A549 (cell line): Measurements from ENCODE around the gene GDI2. TPM values are rescaled to one million over a fixed set of nuclear protein-coding genes. Genes with fewer than 3 reads are reported as not detected.
A peak's percentile ranks its signal among the peaks of the same experiment; 100 is the strongest.

Source experiments
- ATAC-seq, 2 experiments: fragments of 200-7000 bp in 1 of 2; fragments of >200 bp in 1 of 2; cut with Nextera tagmentation in 1 of 2; cut with Tn5 transposase in 1 of 2; 3 replicates each; pipeline versions ENCODE4 v1.8.0 to v1.9.1; 2018 to 2020; ENCODE audit warnings: mild to moderate bottlenecking in 1 of 2, moderate library complexity in 1 of 2
- CTCF ChIA-PET: fragments of 300-600 bp; sonication (Branson Sonifier 250); formaldehyde crosslinking; extraction: SDS; loops from one replicate; lab custom pipeline; 2021; ENCODE audit warnings: antibody characterized with exemption, inconsistent platforms; lab: Yijun Ruan, JAX
- POLR2A ChIA-PET: fragments of 350-600 bp; formaldehyde crosslinking; extraction: SDS; loops from one replicate; lab custom pipeline; 2021; ENCODE audit warnings: antibody characterized with exemption, inconsistent platforms; lab: Yijun Ruan, JAX
- DNase-seq, 2 experiments: peaks; one replicate each; pipeline versions ENCODE4 v3.0.0 to v3.0.0-alpha.2; 2011 to 2016; ENCODE audit warnings: low read depth in 1 of 2, low spot score in 1 of 2
- FAIRE-seq: peaks from 2 replicates; lab custom pipeline; 2011; peaks lifted over from hg19 to GRCh38; lab: Jason Lieb, UNC
- H3K27ac ChIP-seq, 2 experiments: fragments of >200 bp; sonication (Bioruptor Twin); formaldehyde crosslinking; 3 replicates each; pipeline ENCODE4 v1.5.1; 2016 to 2017
- H3K4me1 ChIP-seq: fragments of >200 bp; sonication (Bioruptor Twin); formaldehyde crosslinking; 3 replicates; pipeline ENCODE4 v1.6.1; 2016
- H3K4me2 ChIP-seq: fragments of >200 bp; sonication (Bioruptor Twin); formaldehyde crosslinking; 3 replicates; pipeline ENCODE4 v1.6.1; 2016
- H3K4me3 ChIP-seq: fragments of >200 bp; sonication (Bioruptor Twin); formaldehyde crosslinking; 3 replicates; pipeline ENCODE4 v1.5.1; 2016
- H3K9me3 ChIP-seq: fragments of >200 bp; sonication (Bioruptor Twin); formaldehyde crosslinking; 3 replicates; pipeline ENCODE4 v1.6.1; 2016
- CBX2 ChIP-seq: fragments of 200-600 bp; sonication (generic); IDR thresholded peaks from 2 replicates; pipeline ENCODE4 v1.6.1; 2016; ENCODE audit warnings: low read depth, mild to moderate bottlenecking, borderline replicate concordance
- CEBPB ChIP-seq, 2 experiments: fragments of >200 bp in 1 of 2; sonication (Bioruptor Twin) in 1 of 2; formaldehyde crosslinking in 1 of 2; IDR thresholded peaks; 2 replicates each; pipeline ENCODE4 v1.6.1; 2012 to 2016
- FOSB ChIP-seq: fragments of 250-450 bp; sonication (Bioruptor Pico); IDR thresholded peaks from 2 replicates; pipeline ENCODE4 v1.5.0; 2020; ENCODE audit warnings: mild to moderate bottlenecking, moderate library complexity
- FOSL2 ChIP-seq, 2 experiments: fragments of 450-650 bp in 1 of 2; fragments of >200 bp in 1 of 2; sonication (Bioruptor Twin) in 1 of 2; formaldehyde crosslinking; IDR thresholded peaks; 2 replicates each; pipeline versions ENCODE4 v1.5.0 to v1.6.1; 2016 to 2020; ENCODE audit warnings: mild to moderate bottlenecking in 1 of 2, moderate library complexity in 1 of 2
- FOXS1 ChIP-seq: fragments of 250-450 bp; sonication (Bioruptor Pico); IDR thresholded peaks from 2 replicates; pipeline ENCODE4 v1.5.0; 2020; ENCODE audit warnings: mild to moderate bottlenecking, moderate library complexity
- JUN ChIP-seq, 2 experiments: fragments of >200 bp; sonication (Bioruptor Twin); formaldehyde crosslinking; IDR thresholded peaks; 2 replicates in 1 of 2; 3 replicates in 1 of 2; pipeline ENCODE4 v1.6.1; 2016 to 2017
- JUNB ChIP-seq: fragments of >200 bp; sonication (Bioruptor Twin); formaldehyde crosslinking; IDR thresholded peaks from 2 replicates; pipeline ENCODE4 v1.6.1; 2016
- MAFK ChIP-seq: fragments of 450-650 bp; IDR thresholded peaks from 2 replicates; pipeline ENCODE4 v1.6.1; 2014; ENCODE audit not compliant: partially characterized antibody
- NFE2L2 ChIP-seq: fragments of 150-350 bp; conservative IDR thresholded peaks from 2 replicates; pipeline ENCODE4 v1.6.1; 2014; ENCODE audit warnings: low read length
- NR3C1 ChIP-seq: fragments of >200 bp; sonication (Bioruptor Twin); formaldehyde crosslinking; IDR thresholded peaks from 3 replicates; pipeline ENCODE4 v1.6.1; 2017
- PHF8 ChIP-seq: fragments of 200-600 bp; sonication (generic); IDR thresholded peaks from 2 replicates; pipeline ENCODE4 v1.6.1; 2016; ENCODE audit warnings: low read depth, mild to moderate bottlenecking, antibody characterized with exemption, moderate library complexity, borderline replicate concordance
- POLR2AphosphoS2 ChIP-seq: conservative IDR thresholded peaks from 2 replicates; pipeline ENCODE4 v1.6.1; 2012; ENCODE audit warnings: low read length, improper control_type of control experiment, inconsistent platforms
- RARB ChIP-seq: fragments of 250-450 bp; sonication (Bioruptor Pico); IDR thresholded peaks from 2 replicates; pipeline ENCODE4 v1.8.0; 2021; ENCODE audit warnings: mild to moderate bottlenecking, moderate library complexity
- RCOR1 ChIP-seq: fragments of 150-350 bp; IDR thresholded peaks from 2 replicates; pipeline ENCODE4 v1.6.1; 2014; ENCODE audit warnings: antibody characterized with exemption, low read length, low read depth
- RFX5 ChIP-seq: fragments of 450-650 bp; IDR thresholded peaks from 2 replicates; pipeline ENCODE4 v1.7.1; 2014; ENCODE audit warnings: antibody characterized with exemption, mild to moderate bottlenecking, moderate library complexity
- SMC3 ChIP-seq: fragments of >200 bp; sonication (Bioruptor Twin); formaldehyde crosslinking; IDR thresholded peaks from 3 replicates; pipeline ENCODE4 v1.6.1; 2018; ENCODE audit warnings: inconsistent platforms
- ZC3H11A ChIP-seq: fragments of 450-650 bp; IDR thresholded peaks from 2 replicates; pipeline ENCODE4 v1.6.1; 2014; ENCODE audit warnings: antibody characterized with exemption, mild to moderate bottlenecking
- ZFP36 ChIP-seq: fragments of 450-650 bp; IDR thresholded peaks from 2 replicates; pipeline ENCODE4 v1.6.1; 2014; ENCODE audit warnings: borderline replicate concordance; ENCODE audit not compliant: partially characterized antibody
- WGBS: methylation state at CpG from one replicate; pipeline ENCODE4 v1.1.6; 2017; ENCODE audit errors: missing lambda C conversion rate; 5-methylcytosine and 5-hydroxymethylcytosine counted together
- polyA plus RNA-seq, 4 experiments: library from polyadenylated mRNA; depleted of rRNA in 3 of 4; stranded (reverse); fragments of >200 nt; fragmentation: RNase III in 1 of 4; extraction: RNeasy Plus Mini Kit Qiagen cat#74134 plus additional on column Dnase treatment in 1 of 4; gene quantifications; 2 replicates in 3 of 4; 3 replicates in 1 of 4; pipeline ENCODE4 v1.2.3, GENCODE V29; 2011 to 2017
- TF ChIP-seq, protein P1 (sequence below): fragments of 150-350 bp; IDR thresholded peaks from 2 replicates; pipeline ENCODE4 v1.6.1; 2014; ENCODE audit warnings: low read depth, mild to moderate bottlenecking, low read length
- TF ChIP-seq, protein P2 (sequence below): fragments of >200 bp; sonication (Bioruptor Twin); formaldehyde crosslinking; IDR thresholded peaks from 3 replicates; pipeline ENCODE4 v1.6.1; 2016
- TF ChIP-seq, protein P3 (sequence below): IDR thresholded peaks from 2 replicates; pipeline ENCODE4 v1.6.1; 2012; ENCODE audit warnings: low read depth, borderline replicate concordance

The GDI2 gene
- polyA plus RNA-seq, 2 of the 4 experiments (the other 2 are of a cell fraction), result 278 to 304 TPM

DNA sequence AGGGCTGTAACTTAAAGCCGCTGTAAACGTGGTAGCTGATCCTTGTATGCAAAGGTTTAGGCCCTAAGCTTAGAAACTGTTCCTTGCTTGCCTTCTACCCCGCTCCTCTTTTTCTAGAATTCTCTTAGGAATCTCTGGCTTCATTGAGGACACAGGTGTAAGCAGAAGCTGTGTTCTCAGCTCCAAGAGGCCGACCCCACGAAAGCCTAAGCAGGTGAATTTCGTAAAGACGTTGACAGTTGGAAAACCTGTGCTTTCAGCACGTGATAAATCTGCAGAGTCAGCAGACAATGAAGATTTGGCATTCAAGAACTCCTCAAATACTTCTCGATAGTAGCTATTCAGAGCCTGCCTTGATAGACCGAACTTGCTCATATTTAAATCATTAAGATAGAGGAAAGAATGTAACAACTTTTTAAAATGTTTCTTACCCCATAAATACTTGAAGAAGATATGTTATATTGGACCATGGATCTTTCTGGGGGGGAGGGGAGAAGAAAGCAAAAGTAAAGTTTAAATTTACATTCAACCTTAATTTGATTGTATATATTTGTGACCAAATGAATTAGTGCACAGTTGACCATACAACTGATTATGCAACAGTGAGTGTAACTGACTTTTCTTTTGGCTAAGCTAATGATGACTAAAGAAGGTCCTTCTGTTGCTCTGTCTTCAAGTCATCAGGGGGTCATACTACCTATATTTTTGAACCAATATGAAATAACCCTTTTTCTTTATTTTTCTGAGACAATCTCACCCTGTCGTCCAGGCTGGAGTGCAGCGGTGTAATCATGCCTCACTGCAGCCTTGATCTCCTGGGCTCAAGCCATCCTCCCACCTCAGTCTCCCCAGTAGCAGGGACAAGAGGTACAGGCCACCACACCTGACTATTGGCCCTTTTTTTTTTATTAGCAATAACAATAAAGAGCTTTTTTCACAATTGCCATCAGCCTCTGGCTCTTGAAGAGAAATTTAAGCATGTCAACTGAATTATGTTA is 1.2 kb upstream of the GDI2 start:
- peak overlapping the region; percentile 97 for H3K4me3 ChIP-seq
- peak overlapping the region; percentile 96 for H3K4me2 ChIP-seq
- WGBS, result 46% methylated on average over 12 of the region's 12 CpGs
- ChIA-PET CTCF (interaction anchor here (1.7 to 1.9 kb wide), 2 partner anchors 45 to 60 kb away, joined by 3 to 9 read pairs; no protein-coding TSS in a partner anchor), POLR2A (interaction anchor here (1.0 to 2.3 kb wide), 6 partner anchors 10 to 130 kb away, joined by 3 to 18 read pairs (median 6); partner anchors contain the start of genes ANKRD16, FBH1 and TASOR2)
- 0 out of 6 replicates have a peak, but pooled peaks of 1 of the 2 experiments have one; percentile 7 for ATAC-seq
- DNase-seq, result peak in 1 of 2 experiments; percentile 53
- no peak for FAIRE-seq
- peaks cover 31% of the 10 kb centered on the region for H3K4me1 ChIP-seq
- no peaks in the 10 kb centered on the region for H3K9me3 ChIP-seq
- TF ChIP-seq JUNB (no peak), FOXS1 (CRISPR knock-in tag) (no peak), RARB (0 out of 2 replicates have a peak, but pooled peaks have one; percentile 36), RFX5 (0 out of 2 replicates have a peak, but pooled peaks have one; percentile 19), POLR2AphosphoS2 (no peak), RCOR1 (no peak), CBX2 (no peak), NR3C1 (no peak), MAFK (peak; percentile 100), CEBPB (IDR thresholded peaks at IDR 0.05) (peak in 1 of 2 experiments; percentile 32; a peak in 1 of 4 replicates), FOSB (peak; percentile 81; the same call in 1 of the 2 replicates), SMC3 (no peak), FOSL2 (IDR thresholded peaks at IDR 0.05) (no peak), FOSL2 (CRISPR knock-in tag; IDR thresholded peaks at IDR 0.05) (peak; percentile 1; the same call in 1 of the 2 replicates), ZFP36 (no peak), ZC3H11A (no peak), NFE2L2 (no peak)
- TF ChIP-seq, protein P1, sequence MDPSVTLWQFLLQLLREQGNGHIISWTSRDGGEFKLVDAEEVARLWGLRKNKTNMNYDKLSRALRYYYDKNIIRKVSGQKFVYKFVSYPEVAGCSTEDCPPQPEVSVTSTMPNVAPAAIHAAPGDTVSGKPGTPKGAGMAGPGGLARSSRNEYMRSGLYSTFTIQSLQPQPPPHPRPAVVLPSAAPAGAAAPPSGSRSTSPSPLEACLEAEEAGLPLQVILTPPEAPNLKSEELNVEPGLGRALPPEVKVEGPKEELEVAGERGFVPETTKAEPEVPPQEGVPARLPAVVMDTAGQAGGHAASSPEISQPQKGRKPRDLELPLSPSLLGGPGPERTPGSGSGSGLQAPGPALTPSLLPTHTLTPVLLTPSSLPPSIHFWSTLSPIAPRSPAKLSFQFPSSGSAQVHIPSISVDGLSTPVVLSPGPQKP, result no peak
- TF ChIP-seq, protein P2, sequence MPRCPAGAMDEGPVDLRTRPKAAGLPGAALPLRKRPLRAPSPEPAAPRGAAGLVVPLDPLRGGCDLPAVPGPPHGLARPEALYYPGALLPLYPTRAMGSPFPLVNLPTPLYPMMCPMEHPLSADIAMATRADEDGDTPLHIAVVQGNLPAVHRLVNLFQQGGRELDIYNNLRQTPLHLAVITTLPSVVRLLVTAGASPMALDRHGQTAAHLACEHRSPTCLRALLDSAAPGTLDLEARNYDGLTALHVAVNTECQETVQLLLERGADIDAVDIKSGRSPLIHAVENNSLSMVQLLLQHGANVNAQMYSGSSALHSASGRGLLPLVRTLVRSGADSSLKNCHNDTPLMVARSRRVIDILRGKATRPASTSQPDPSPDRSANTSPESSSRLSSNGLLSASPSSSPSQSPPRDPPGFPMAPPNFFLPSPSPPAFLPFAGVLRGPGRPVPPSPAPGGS, result no peak
- TF ChIP-seq, protein P3, sequence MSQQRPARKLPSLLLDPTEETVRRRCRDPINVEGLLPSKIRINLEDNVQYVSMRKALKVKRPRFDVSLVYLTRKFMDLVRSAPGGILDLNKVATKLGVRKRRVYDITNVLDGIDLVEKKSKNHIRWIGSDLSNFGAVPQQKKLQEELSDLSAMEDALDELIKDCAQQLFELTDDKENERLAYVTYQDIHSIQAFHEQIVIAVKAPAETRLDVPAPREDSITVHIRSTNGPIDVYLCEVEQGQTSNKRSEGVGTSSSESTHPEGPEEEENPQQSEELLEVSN, result peak; percentile 25; the same call in 1 of the 2 replicates
- peak overlapping the region; percentile 97 to 99 for H3K27ac ChIP-seq

DNA sequence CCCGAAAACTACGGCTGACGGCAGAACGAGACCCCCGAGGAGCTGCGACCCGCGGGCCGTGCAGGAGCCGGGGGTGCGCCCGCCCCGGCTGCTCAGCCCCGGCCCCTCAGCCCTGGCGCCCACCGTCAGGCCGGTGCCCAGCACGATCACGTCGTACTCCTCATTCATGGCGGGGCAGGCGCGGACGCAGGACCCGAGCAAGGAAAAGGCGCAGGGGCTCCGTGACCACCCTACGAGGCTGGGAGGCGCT is 218 bp downstream of the GDI2 start:
- peak in 1 of 2 experiments; percentile 61; a peak in 1 of 5 replicates for TF ChIP-seq JUN (IDR thresholded peaks at IDR 0.05)
- peak; percentile 88 for TF ChIP-seq PHF8
- no peak for TF ChIP-seq SMC3
- Histone ChIP-seq H3K4me1 (peaks cover 33% of the 10 kb centered on the region), H3K4me3 (peak overlapping the region; percentile 97), H3K27ac (peak overlapping the region; percentile 97 to 99), H3K9me3 (no peaks in the 10 kb centered on the region), H3K4me2 (peak overlapping the region; percentile 90)
- ChIA-PET POLR2A (interaction anchor here (0.6 to 2.3 kb wide), 12 partner anchors 9 to 350 kb away, joined by 3 to 18 read pairs (median 4); partner anchors contain the start of genes ANKRD16, FBH1 and TASOR2), CTCF (interaction anchor here (1.2 to 1.9 kb wide), 2 partner anchors 15 to 61 kb away, joined by 3 to 9 read pairs; no protein-coding TSS in a partner anchor)
- WGBS, result 2% methylated on average over 7 of the region's 29 CpGs
- DNase-seq, result no peak
- FAIRE-seq, result no peak
- ATAC-seq, result peak; percentile 67 to 75
